ENCODE data around the gene PID1. TPM values are rescaled to one million over a fixed set of nuclear protein-coding genes. Genes with fewer than 3 reads are reported as not detected.

Gene PID1
- total and polyA plus RNA-seq, 4 donors, result 13.3 to 52.0 (median 45.7) TPM

DNA sequence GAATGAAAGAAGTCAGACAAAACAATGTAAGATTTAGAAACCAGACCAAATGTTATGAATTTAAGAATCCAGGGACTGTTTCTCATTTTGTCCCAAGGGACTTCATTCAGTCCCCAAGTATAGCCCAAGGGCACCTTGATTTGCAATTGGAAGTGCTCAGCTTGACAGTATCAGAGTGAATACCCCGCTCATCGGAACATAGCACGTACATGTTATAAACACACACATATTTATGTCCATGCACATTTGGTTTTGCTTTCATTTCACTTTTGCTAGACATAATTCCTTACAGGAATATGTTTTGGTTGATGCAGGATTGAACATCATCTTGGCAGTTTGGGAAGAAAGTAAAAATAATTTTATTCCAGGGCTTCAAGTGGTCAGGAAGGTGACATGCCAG is 100.2 kb downstream of the PID1 start:
- no peaks in the 10 kb centered on the region for H3K27me3 ChIP-seq (ENCODE audit: control insufficient read depth in 4 of 4, insufficient read depth in 4 of 4, low read length in 3 of 4)
- peaks cover 1 to 21% (median 13%) of the 10 kb centered on the region in 4 donors for H3K4me1 ChIP-seq (ENCODE audit: control insufficient read depth in 4 of 4, insufficient read depth in 4 of 4, low read length in 3 of 4)
- peaks cover 0 to 10% (median under 1%) of the 10 kb centered on the region in 4 donors for H3K36me3 ChIP-seq (ENCODE audit: control insufficient read depth in 4 of 4, insufficient read depth in 3 of 4, low read depth in 1 of 4, low read length in 3 of 4)
- peak overlapping the region; percentile 31 to 36 for H3K27ac ChIP-seq (ENCODE audit: low read depth in 1 of 2, low read length in 2 of 2)
- WGBS, result 81% methylated on average over 3 of the region's 3 CpGs
- no peak for DNase-seq (ENCODE audit: low spot score)
- TF ChIP-seq FOXA2 (IDR thresholded peaks at IDR 0.05), result no peak
- TF ChIP-seq, protein P1, sequence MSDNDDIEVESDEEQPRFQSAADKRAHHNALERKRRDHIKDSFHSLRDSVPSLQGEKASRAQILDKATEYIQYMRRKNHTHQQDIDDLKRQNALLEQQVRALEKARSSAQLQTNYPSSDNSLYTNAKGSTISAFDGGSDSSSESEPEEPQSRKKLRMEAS (IDR thresholded peaks at IDR 0.05), result no peak
- no peak for TF ChIP-seq HNF4G (IDR thresholded peaks at IDR 0.05)
- TF ChIP-seq, protein P2, sequence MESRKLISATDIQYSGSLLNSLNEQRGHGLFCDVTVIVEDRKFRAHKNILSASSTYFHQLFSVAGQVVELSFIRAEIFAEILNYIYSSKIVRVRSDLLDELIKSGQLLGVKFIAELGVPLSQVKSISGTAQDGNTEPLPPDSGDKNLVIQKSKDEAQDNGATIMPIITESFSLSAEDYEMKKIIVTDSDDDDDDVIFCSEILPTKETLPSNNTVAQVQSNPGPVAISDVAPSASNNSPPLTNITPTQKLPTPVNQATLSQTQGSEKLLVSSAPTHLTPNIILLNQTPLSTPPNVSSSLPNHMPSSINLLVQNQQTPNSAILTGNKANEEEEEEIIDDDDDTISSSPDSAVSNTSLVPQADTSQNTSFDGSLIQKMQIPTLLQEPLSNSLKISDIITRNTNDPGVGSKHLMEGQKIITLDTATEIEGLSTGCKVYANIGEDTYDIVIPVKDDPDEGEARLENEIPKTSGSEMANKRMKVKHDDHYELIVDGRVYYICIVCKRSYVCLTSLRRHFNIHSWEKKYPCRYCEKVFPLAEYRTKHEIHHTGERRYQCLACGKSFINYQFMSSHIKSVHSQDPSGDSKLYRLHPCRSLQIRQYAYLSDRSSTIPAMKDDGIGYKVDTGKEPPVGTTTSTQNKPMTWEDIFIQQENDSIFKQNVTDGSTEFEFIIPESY (IDR thresholded peaks at IDR 0.05), result no peak
- TF ChIP-seq RAD21 (IDR thresholded peaks at IDR 0.05), result no peak
- no peak for TF ChIP-seq EGR1 (IDR thresholded peaks at IDR 0.05; ENCODE audit: low read depth in 2 of 2)
- no peak for TF ChIP-seq SP1 (IDR thresholded peaks at IDR 0.05)
- no peak for TF ChIP-seq RXRA (IDR thresholded peaks at IDR 0.05)
- no peak for TF ChIP-seq GABPA (IDR thresholded peaks at IDR 0.05 in 1 of 2, conservative IDR thresholded peaks at IDR 0.05 in 1 of 2)
- TF ChIP-seq FOXA1 (IDR thresholded peaks at IDR 0.05), result no peak
- TF ChIP-seq NR2F2 (IDR thresholded peaks at IDR 0.05), result no peak
- TF ChIP-seq HNF4A (conservative IDR thresholded peaks at IDR 0.05), result no peak
- TF ChIP-seq TAF1 (conservative IDR thresholded peaks at IDR 0.05), result no peak
- H3K9ac ChIP-seq (ENCODE audit: low read depth in 1 of 2, low read length in 2 of 2), result no peak overlapping the region
- no peak overlapping the region for H3K4me3 ChIP-seq (ENCODE audit: low read depth in 1 of 3, low read length in 3 of 3)
- H3K9me3 ChIP-seq (ENCODE audit: control insufficient read depth in 4 of 4, low read length in 3 of 4), result no peaks in the 10 kb centered on the region

DNA sequence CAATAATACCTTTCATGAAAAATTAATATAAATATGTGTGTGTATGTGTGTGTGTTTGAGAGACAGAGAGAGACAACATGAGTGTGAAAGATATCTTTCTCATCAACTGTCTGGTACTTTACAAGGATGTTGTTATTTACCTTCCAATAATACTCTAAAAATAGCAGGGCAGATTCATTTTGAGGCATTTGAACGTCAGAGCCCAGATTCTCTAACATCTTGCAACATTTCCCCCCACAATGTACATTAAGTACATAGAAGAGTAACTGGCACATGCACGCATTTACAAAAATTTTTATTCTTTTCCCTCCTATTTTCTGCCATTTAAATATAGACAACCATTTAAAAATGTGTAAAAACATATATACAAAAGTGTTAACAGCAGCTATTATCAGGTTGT is 100.9 kb downstream of the PID1 start:
- H3K9ac ChIP-seq (ENCODE audit: low read depth in 1 of 2, low read length in 2 of 2), result no peak overlapping the region
- WGBS, result 55% methylated on average over 2 of the region's 2 CpGs
- no peaks in the 10 kb centered on the region for H3K9me3 ChIP-seq (ENCODE audit: control insufficient read depth in 4 of 4, low read length in 3 of 4)
- H3K4me1 ChIP-seq (ENCODE audit: control insufficient read depth in 4 of 4, insufficient read depth in 4 of 4, low read length in 3 of 4), result peaks cover 3 to 23% (median 13%) of the 10 kb centered on the region in 4 donors
- peaks cover 0 to 10% (median under 1%) of the 10 kb centered on the region in 4 donors for H3K36me3 ChIP-seq (ENCODE audit: control insufficient read depth in 4 of 4, insufficient read depth in 3 of 4, low read depth in 1 of 4, low read length in 3 of 4)
- DNase-seq (ENCODE audit: low spot score), result no peak
- TF ChIP-seq, protein P3, sequence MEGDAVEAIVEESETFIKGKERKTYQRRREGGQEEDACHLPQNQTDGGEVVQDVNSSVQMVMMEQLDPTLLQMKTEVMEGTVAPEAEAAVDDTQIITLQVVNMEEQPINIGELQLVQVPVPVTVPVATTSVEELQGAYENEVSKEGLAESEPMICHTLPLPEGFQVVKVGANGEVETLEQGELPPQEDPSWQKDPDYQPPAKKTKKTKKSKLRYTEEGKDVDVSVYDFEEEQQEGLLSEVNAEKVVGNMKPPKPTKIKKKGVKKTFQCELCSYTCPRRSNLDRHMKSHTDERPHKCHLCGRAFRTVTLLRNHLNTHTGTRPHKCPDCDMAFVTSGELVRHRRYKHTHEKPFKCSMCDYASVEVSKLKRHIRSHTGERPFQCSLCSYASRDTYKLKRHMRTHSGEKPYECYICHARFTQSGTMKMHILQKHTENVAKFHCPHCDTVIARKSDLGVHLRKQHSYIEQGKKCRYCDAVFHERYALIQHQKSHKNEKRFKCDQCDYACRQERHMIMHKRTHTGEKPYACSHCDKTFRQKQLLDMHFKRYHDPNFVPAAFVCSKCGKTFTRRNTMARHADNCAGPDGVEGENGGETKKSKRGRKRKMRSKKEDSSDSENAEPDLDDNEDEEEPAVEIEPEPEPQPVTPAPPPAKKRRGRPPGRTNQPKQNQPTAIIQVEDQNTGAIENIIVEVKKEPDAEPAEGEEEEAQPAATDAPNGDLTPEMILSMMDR (IDR thresholded peaks at IDR 0.05; ENCODE audit: low read depth, low read length, missing input control), result no peak
- TF ChIP-seq SP1 (IDR thresholded peaks at IDR 0.05), result no peak
- no peak for TF ChIP-seq FOXA1 (IDR thresholded peaks at IDR 0.05)
- TF ChIP-seq YY1 (IDR thresholded peaks at IDR 0.05), result no peak
- no peak for TF ChIP-seq HNF4G (IDR thresholded peaks at IDR 0.05)
- TF ChIP-seq, protein P4, sequence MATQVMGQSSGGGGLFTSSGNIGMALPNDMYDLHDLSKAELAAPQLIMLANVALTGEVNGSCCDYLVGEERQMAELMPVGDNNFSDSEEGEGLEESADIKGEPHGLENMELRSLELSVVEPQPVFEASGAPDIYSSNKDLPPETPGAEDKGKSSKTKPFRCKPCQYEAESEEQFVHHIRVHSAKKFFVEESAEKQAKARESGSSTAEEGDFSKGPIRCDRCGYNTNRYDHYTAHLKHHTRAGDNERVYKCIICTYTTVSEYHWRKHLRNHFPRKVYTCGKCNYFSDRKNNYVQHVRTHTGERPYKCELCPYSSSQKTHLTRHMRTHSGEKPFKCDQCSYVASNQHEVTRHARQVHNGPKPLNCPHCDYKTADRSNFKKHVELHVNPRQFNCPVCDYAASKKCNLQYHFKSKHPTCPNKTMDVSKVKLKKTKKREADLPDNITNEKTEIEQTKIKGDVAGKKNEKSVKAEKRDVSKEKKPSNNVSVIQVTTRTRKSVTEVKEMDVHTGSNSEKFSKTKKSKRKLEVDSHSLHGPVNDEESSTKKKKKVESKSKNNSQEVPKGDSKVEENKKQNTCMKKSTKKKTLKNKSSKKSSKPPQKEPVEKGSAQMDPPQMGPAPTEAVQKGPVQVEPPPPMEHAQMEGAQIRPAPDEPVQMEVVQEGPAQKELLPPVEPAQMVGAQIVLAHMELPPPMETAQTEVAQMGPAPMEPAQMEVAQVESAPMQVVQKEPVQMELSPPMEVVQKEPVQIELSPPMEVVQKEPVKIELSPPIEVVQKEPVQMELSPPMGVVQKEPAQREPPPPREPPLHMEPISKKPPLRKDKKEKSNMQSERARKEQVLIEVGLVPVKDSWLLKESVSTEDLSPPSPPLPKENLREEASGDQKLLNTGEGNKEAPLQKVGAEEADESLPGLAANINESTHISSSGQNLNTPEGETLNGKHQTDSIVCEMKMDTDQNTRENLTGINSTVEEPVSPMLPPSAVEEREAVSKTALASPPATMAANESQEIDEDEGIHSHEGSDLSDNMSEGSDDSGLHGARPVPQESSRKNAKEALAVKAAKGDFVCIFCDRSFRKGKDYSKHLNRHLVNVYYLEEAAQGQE (IDR thresholded peaks at IDR 0.05), result no peak
- TF ChIP-seq RAD21 (IDR thresholded peaks at IDR 0.05), result no peak
- no peak for TF ChIP-seq TAF1 (conservative IDR thresholded peaks at IDR 0.05)
- H3K27me3 ChIP-seq (ENCODE audit: control insufficient read depth in 4 of 4, insufficient read depth in 4 of 4, low read length in 3 of 4), result no peaks in the 10 kb centered on the region
- no peak overlapping the region for H3K4me3 ChIP-seq (ENCODE audit: low read depth in 1 of 3, low read length in 3 of 3)
- peak overlapping the region in 1 of 2 donors; percentile 23 for H3K27ac ChIP-seq (ENCODE audit: low read depth in 1 of 2, low read length in 2 of 2)
